NCI-H1436 (cell line): ENCODE results near the gene TIAM2.

Source experiments
- DNase-seq: peaks from one replicate; lab custom pipeline; 2025; lab: John Stamatoyannopoulos, UW

Gene TIAM2

GRCh38 chr6:155297669-155298068 lies 302.6 kb downstream of the TIAM2 start:
- no peak for DNase-seq

GRCh38 chr6:155301867-155302266 lies 306.8 kb downstream of the TIAM2 start:
- DNase-seq: no peak

GRCh38 chr6:155303361-155303870 lies 308.3 kb downstream of the TIAM2 start:
- no peak for DNase-seq

GRCh38 chr6:155306958-155307357 lies 311.8 kb downstream of the TIAM2 start:
- DNase-seq: no peak
